NCI-H1694 (cell line): ENCODE measurements around the gene PLXDC1.
"Not testable (repeated sequence)": the region's sequence is repeated elsewhere in the genome, so short reads cannot be mapped to it uniquely, and the experiment has no call there.

Experiments
- DNase-seq: peaks from one replicate; lab custom pipeline; 2025; lab: John Stamatoyannopoulos, UW

The PLXDC1 gene

GRCh38 chr17:39062846-39063680 lies 88.4 kb downstream of the PLXDC1 start:
- DNase-seq, result no peak

- no peak for DNase-seq
Measured at GRCh38 chr17:39058524-39058923, 92.9 kb downstream of the PLXDC1 start.

GRCh38 chr17:39057701-39058206 lies 93.7 kb downstream of the PLXDC1 start:
- no peak for DNase-seq

GRCh38 chr17:39054111-39054645 lies 97.3 kb downstream of the PLXDC1 start:
- no peak for DNase-seq

- not testable (repeated sequence) for DNase-seq
Measured at GRCh38 chr17:39052423-39052822, 99.0 kb downstream of the PLXDC1 start.

- DNase-seq, result no peak
Measured at GRCh38 chr17:39051001-39051585, 100.3 kb downstream of the PLXDC1 start.

- DNase-seq, result no peak
Measured at GRCh38 chr17:39045948-39046679, 105.3 kb downstream of the PLXDC1 start.

GRCh38 chr17:39036009-39036408 lies 115.4 kb downstream of the PLXDC1 start:
- no peak for DNase-seq

GRCh38 chr17:39035578-39035977 lies 115.9 kb downstream of the PLXDC1 start:
- DNase-seq, result not testable (repeated sequence)

GRCh38 chr17:39028690-39029089 lies 122.7 kb downstream of the PLXDC1 start:
- DNase-seq, result no peak

- no peak for DNase-seq
Measured at GRCh38 chr17:39027455-39028035, 123.9 kb downstream of the PLXDC1 start.

- peak; percentile 57 for DNase-seq
Measured at GRCh38 chr17:39026980-39027451, 124.4 kb downstream of the PLXDC1 start.

- DNase-seq, result not testable (repeated sequence)
Measured at GRCh38 chr17:39026346-39026745, 125.1 kb downstream of the PLXDC1 start.

GRCh38 chr17:39022924-39023323 lies 128.5 kb downstream of the PLXDC1 start:
- DNase-seq, result no peak

GRCh38 chr17:39020037-39020436 lies 131.4 kb downstream of the PLXDC1 start:
- DNase-seq, result not testable (repeated sequence)

GRCh38 chr17:39018267-39019134 lies 132.9 kb downstream of the PLXDC1 start:
- DNase-seq, result no peak

GRCh38 chr17:39016193-39017153 lies 135.0 kb downstream of the PLXDC1 start:
- DNase-seq, result no peak

- DNase-seq, result no peak
Measured at GRCh38 chr17:39015546-39015935, 135.9 kb downstream of the PLXDC1 start.

- no peak for DNase-seq
Measured at GRCh38 chr17:39014795-39015545, 136.5 kb downstream of the PLXDC1 start.
